Measurements from ENCODE around the gene RIMKLA.

Gene RIMKLA

DNA sequence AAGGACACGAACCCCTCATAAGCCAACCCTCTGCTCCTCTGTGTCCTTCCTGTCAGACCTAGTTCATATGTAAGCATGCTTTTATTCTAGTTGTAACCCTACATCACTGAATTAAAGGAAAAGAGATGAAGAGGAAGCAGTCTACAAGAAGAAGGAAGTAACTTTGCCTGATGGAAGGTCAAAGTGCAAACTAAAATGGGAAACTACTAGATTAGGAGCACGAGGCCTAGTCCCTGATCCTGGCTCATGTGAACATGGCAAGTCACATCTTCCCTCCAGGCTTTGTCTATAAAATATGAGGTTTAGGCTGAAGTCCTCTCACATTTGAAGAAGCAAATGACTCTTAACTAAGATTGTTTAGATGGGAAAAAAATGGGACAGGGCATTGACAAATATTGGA is 62.1 kb downstream of the RIMKLA start:
- H2AFZ ChIP-seq (ENCODE audit: low read length): no peak overlapping the region
- H3K9me3 ChIP-seq (ENCODE audit: low read length): no peaks in the 10 kb centered on the region
- no peaks in the 10 kb centered on the region; the same call in 1 of the 2 replicates for H3K27me3 ChIP-seq (ENCODE audit: insufficient read depth, low read length)
- H3K27ac ChIP-seq (ENCODE audit: low read depth, low read length, poor library complexity, severe bottlenecking): no peak overlapping the region
- no peak overlapping the region for H3K9ac ChIP-seq (ENCODE audit: low read length)
- H3F3A ChIP-seq (ENCODE audit: insufficient read depth, low read length): no peaks in the 10 kb centered on the region
- no peaks in the 10 kb centered on the region for H3K36me3 ChIP-seq (ENCODE audit: insufficient read depth, low read length)
- H3K4me1 ChIP-seq (ENCODE audit: insufficient read depth, low read length, severe bottlenecking): no peaks in the 10 kb centered on the region
- no peaks in the 10 kb centered on the region for H3K79me2 ChIP-seq (ENCODE audit: insufficient read depth, low read length)
- no peak overlapping the region for H3K4me2 ChIP-seq (ENCODE audit: low read length)
- TF ChIP-seq, protein P1, sequence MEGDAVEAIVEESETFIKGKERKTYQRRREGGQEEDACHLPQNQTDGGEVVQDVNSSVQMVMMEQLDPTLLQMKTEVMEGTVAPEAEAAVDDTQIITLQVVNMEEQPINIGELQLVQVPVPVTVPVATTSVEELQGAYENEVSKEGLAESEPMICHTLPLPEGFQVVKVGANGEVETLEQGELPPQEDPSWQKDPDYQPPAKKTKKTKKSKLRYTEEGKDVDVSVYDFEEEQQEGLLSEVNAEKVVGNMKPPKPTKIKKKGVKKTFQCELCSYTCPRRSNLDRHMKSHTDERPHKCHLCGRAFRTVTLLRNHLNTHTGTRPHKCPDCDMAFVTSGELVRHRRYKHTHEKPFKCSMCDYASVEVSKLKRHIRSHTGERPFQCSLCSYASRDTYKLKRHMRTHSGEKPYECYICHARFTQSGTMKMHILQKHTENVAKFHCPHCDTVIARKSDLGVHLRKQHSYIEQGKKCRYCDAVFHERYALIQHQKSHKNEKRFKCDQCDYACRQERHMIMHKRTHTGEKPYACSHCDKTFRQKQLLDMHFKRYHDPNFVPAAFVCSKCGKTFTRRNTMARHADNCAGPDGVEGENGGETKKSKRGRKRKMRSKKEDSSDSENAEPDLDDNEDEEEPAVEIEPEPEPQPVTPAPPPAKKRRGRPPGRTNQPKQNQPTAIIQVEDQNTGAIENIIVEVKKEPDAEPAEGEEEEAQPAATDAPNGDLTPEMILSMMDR (IDR thresholded peaks at IDR 0.05; ENCODE audit: low read length): no peak
- TF ChIP-seq EZH2 (IDR thresholded peaks at IDR 0.05; ENCODE audit: borderline replicate concordance, low read length): no peak
- no peaks in the 10 kb centered on the region for H3K9me2 ChIP-seq (ENCODE audit: low read depth, low read length)
- H3K4me3 ChIP-seq (ENCODE audit: low read depth, low read length, poor library complexity, severe bottlenecking): no peak overlapping the region
- H4K20me1 ChIP-seq (ENCODE audit: insufficient read depth, low read length): no peaks in the 10 kb centered on the region

DNA sequence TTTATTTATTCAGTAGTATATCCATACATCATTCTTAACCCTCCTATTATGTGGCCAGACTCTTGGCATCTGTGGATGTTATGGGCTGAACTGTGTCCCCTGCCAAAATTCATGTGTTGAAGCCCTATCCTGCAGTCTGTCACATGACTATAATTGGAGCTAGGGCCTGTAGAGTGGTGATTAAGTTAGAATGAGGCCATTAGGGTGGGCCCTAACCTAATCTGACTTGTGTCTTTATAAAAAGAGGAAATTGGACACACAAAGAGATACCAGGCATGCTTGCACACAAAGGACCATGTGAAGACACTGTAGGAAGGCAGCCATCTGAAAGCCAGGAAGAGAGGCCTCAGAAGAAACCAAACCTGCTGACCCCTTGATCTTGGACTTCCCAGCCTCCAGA is 68.7 kb downstream of the RIMKLA start:
- Histone ChIP-seq H3K9ac (ENCODE audit: low read length) (no peak overlapping the region), H3K4me1 (ENCODE audit: insufficient read depth, low read length, severe bottlenecking) (no peaks in the 10 kb centered on the region), H3K9me3 (ENCODE audit: low read length) (no peaks in the 10 kb centered on the region), H3K27ac (ENCODE audit: low read depth, low read length, poor library complexity, severe bottlenecking) (no peak overlapping the region), H3K9me2 (ENCODE audit: low read depth, low read length) (no peaks in the 10 kb centered on the region), H3K36me3 (ENCODE audit: insufficient read depth, low read length) (no peaks in the 10 kb centered on the region; the same call in 1 of the 2 replicates), H3K4me2 (ENCODE audit: low read length) (no peak overlapping the region), H3K27me3 (ENCODE audit: insufficient read depth, low read length) (no peaks in the 10 kb centered on the region), H3F3A (ENCODE audit: insufficient read depth, low read length) (no peaks in the 10 kb centered on the region), H3K4me3 (ENCODE audit: low read depth, low read length, poor library complexity, severe bottlenecking) (no peak overlapping the region), H2AFZ (ENCODE audit: low read length) (no peak overlapping the region), H3K79me2 (ENCODE audit: insufficient read depth, low read length) (no peaks in the 10 kb centered on the region), H4K20me1 (ENCODE audit: insufficient read depth, low read length) (no peaks in the 10 kb centered on the region)
- no peak for TF ChIP-seq EZH2 (IDR thresholded peaks at IDR 0.05; ENCODE audit: borderline replicate concordance, low read length)
- TF ChIP-seq, protein P1 (IDR thresholded peaks at IDR 0.05; ENCODE audit: low read length): no peak

DNA sequence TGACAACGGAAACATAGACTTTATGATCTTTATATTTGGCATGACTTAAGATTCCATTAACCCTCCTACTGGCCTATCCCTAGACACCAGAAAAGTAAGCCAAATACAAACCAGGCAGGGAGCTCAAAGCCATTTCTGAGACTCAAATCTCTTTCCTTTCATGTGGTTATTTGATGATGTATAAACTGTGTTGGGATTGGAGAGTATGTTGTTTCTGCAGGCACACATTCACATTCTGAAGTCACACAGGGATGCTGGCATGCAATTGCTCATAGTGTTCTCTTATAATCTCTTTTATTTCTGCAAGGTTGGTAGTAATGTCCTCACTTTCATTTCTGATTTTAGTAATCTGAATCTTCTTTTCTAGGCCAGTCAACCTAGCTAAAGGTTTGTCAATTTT is 69.5 kb downstream of the RIMKLA start:
- Histone ChIP-seq H3K9ac (ENCODE audit: low read length) (no peak overlapping the region), H3K79me2 (ENCODE audit: insufficient read depth, low read length) (no peaks in the 10 kb centered on the region), H3K9me3 (ENCODE audit: low read length) (no peaks in the 10 kb centered on the region), H3K4me3 (ENCODE audit: low read depth, low read length, poor library complexity, severe bottlenecking) (no peak overlapping the region), H3K4me2 (ENCODE audit: low read length) (no peak overlapping the region), H3K4me1 (ENCODE audit: insufficient read depth, low read length, severe bottlenecking) (no peaks in the 10 kb centered on the region), H2AFZ (ENCODE audit: low read length) (no peak overlapping the region), H3K27ac (ENCODE audit: low read depth, low read length, poor library complexity, severe bottlenecking) (no peak overlapping the region), H3F3A (ENCODE audit: insufficient read depth, low read length) (no peaks in the 10 kb centered on the region), H4K20me1 (ENCODE audit: insufficient read depth, low read length) (no peaks in the 10 kb centered on the region), H3K27me3 (ENCODE audit: insufficient read depth, low read length) (no peaks in the 10 kb centered on the region), H3K36me3 (ENCODE audit: insufficient read depth, low read length) (no peaks in the 10 kb centered on the region; the same call in 1 of the 2 replicates), H3K9me2 (ENCODE audit: low read depth, low read length) (no peaks in the 10 kb centered on the region)
- no peak for TF ChIP-seq EZH2 (IDR thresholded peaks at IDR 0.05; ENCODE audit: borderline replicate concordance, low read length)
- TF ChIP-seq, protein P1 (IDR thresholded peaks at IDR 0.05; ENCODE audit: low read length): no peak

Measured in OCI-LY1 (cell line).